ENCODE data around the gene LRRC37A3.
"Not testable (repeated sequence)": the region's sequence is repeated elsewhere in the genome, so short reads cannot be mapped to it uniquely, and the experiment has no call there.

- TF ChIP-seq, protein P1, sequence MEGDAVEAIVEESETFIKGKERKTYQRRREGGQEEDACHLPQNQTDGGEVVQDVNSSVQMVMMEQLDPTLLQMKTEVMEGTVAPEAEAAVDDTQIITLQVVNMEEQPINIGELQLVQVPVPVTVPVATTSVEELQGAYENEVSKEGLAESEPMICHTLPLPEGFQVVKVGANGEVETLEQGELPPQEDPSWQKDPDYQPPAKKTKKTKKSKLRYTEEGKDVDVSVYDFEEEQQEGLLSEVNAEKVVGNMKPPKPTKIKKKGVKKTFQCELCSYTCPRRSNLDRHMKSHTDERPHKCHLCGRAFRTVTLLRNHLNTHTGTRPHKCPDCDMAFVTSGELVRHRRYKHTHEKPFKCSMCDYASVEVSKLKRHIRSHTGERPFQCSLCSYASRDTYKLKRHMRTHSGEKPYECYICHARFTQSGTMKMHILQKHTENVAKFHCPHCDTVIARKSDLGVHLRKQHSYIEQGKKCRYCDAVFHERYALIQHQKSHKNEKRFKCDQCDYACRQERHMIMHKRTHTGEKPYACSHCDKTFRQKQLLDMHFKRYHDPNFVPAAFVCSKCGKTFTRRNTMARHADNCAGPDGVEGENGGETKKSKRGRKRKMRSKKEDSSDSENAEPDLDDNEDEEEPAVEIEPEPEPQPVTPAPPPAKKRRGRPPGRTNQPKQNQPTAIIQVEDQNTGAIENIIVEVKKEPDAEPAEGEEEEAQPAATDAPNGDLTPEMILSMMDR (IDR thresholded peaks at IDR 0.05), result not testable (repeated sequence)
- TF ChIP-seq POLR2A (IDR thresholded peaks at IDR 0.05), result not testable (repeated sequence)
Observed at GRCh38 chr17:64838513-64838912, 80.8 kb downstream of the LRRC37A3 start.

Measured in right lobe of liver (tissue), 4 donors.